ENCODE data around the gene KIF16B. TPM values are rescaled to one million over a fixed set of nuclear protein-coding genes. Genes with fewer than 3 reads are reported as not detected.

Gene KIF16B
- total and polyA plus RNA-seq, 9 of the 15 experiments (the other 6 are each of a cell fraction or from before 2014, with no cell fraction given): 1.00 to 10.6 (median 8.5) TPM

- no TSS peak for BruUV-seq (replicated peaks)
- Histone ChIP-seq H3K9me1 (ENCODE audit: control insufficient read depth, insufficient read depth, low read length) (no peaks in the 10 kb centered on the region), H3K27ac (ENCODE audit: extremely low read depth, low read depth, low read length) (no peak overlapping the region), H3K4me1 (replicated peaks in 1 of 2; ENCODE audit: control insufficient read depth in 2 of 2, insufficient read depth in 2 of 2, low read length in 2 of 2) (peaks cover 0 to 4% of the 10 kb centered on the region in 2 experiments; a peak in 4 of 5 replicates), H3K9me3 (replicated peaks; ENCODE audit: control insufficient read depth, insufficient read depth, low read depth, low read length) (no peaks in the 10 kb centered on the region), H4K20me1 (replicated peaks; ENCODE audit: control insufficient read depth, insufficient read depth, low read length) (no peaks in the 10 kb centered on the region), H3K4me2 (ENCODE audit: insufficient read depth, low read length) (no peak overlapping the region), H3K36me3 (ENCODE audit: control insufficient read depth, insufficient read depth, low read length) (no peaks in the 10 kb centered on the region), H3K4me3 (no peak overlapping the region), H3K27me3 (ENCODE audit: control insufficient read depth in 2 of 2, insufficient read depth in 2 of 2, low read length in 2 of 2) (no peaks in the 10 kb centered on the region), H3K9ac (ENCODE audit: insufficient read depth in 1 of 2, low read depth in 2 of 2, low read length in 2 of 2) (no peak overlapping the region; a peak in 1 of 4 replicates), H2AFZ (ENCODE audit: low read depth, low read length) (no peak overlapping the region), H3K79me2 (ENCODE audit: control insufficient read depth, insufficient read depth, low read length) (no peaks in the 10 kb centered on the region; the same call in 1 of the 3 replicates)
- DNase-seq (ENCODE audit: extremely low read depth in 1 of 4, low spot score in 3 of 4) (no peak), ATAC-seq (no peak), FAIRE-seq (no peak)
- in situ Hi-C loops (cut with MboI) (no loop called here), intact Hi-C loops (cut with micrococcal nuclease) (no loop called here)
- POLR2A ChIA-PET: interaction anchor here (0.5 kb wide), 1 partner anchor 961 kb away, joined by 3 read pairs; no protein-coding TSS in a partner anchor
- TF ChIP-seq ZBTB2 (IDR thresholded peaks at IDR 0.05): no peak
- TF ChIP-seq STAG1 (CRISPR knock-in tag; IDR thresholded peaks at IDR 0.05; ENCODE audit: borderline replicate concordance): no peak
- no peak for TF ChIP-seq ZNF696 (CRISPR knock-in tag; conservative IDR thresholded peaks at IDR 0.05)
- TF ChIP-seq MAFK (IDR thresholded peaks at IDR 0.05; ENCODE audit: low read length): no peak
- no peak for TF ChIP-seq ELF4 (CRISPR knock-in tag; IDR thresholded peaks at IDR 0.05)
- no peak for TF ChIP-seq DNMT1 (IDR thresholded peaks at IDR 0.05)
- no peak for TF ChIP-seq RREB1 (CRISPR knock-in tag; IDR thresholded peaks at IDR 0.05)
- no peak for TF ChIP-seq BCOR (IDR thresholded peaks at IDR 0.05)
- no peak for TF ChIP-seq SP2 (IDR thresholded peaks at IDR 0.05; ENCODE audit: extremely low read depth, low read depth, low read length, poor library complexity, severe bottlenecking)
- no peak for TF ChIP-seq KDM4B (IDR thresholded peaks at IDR 0.05; ENCODE audit: borderline replicate concordance in 2 of 2, low read depth in 1 of 2)
- CTCF ChIA-PET (ENCODE audit: low intra/inter-chr PET ratio): no interaction called here
- WGBS (ENCODE audit: insufficient coverage, low coverage, missing lambda C conversion rate): 53% methylated on average over 5 of the region's 5 CpGs
Measured at GRCh38 chr20:16552015-16552414, 21.2 kb downstream of the KIF16B start.
